HG02623 (cell line): Measurements from ENCODE around the gene KLHL21.
"Not testable (repeated sequence)": the region's sequence is repeated elsewhere in the genome, so short reads cannot be mapped to it uniquely, and the experiment has no call there.

Experiments used
- ATAC-seq: cut with Tn5 transposase; IDR thresholded peaks from one replicate; pipeline ENCODE4 v1.9.1; 2021; ENCODE audit warnings: moderate library complexity; ENCODE audit not compliant: unreplicated experiment

KLHL21 gene

DNA sequence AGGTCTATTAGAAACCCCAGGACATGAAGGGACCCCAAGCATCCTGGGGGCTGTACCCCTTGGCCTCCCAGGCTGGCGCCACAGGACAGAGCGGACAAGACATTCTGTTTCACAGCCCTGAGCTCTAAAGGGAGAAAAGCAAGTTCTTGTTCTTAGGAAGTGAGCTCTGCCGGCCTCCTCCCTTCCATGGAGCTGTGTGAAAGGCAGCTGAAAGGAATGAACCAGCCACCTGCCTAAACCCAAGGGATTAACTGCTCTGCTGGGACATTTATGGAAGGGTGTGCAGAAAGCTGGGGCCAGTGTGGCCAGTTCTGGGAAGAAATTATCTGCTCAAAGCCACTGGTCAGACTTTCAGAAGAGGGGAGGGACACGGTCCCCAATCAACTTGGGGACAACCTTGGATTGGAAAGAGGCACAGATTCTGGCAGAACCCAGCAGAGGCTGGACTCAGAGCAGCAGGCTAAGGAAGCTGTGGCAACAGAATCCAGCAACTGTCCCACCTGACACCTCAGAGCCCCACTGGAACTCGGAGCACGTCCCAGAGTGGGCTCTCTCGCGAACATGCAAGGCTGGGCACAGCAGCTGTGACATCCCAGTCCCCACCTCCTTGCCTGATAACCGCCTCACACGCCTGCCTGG is 2.1 kb downstream of the KLHL21 start:
- no peak for ATAC-seq

- ATAC-seq = not testable (repeated sequence)
These were observed 2.7 kb downstream of the KLHL21 start for GRCh38 chr1:6599991-6600390.

GRCh38 chr1:6599141-6599975 is 3.3 kb downstream of the KLHL21 start:
- ATAC-seq = no peak

GRCh38 chr1:6597777-6598131 is 4.9 kb downstream of the KLHL21 start:
- ATAC-seq = no peak

DNA sequence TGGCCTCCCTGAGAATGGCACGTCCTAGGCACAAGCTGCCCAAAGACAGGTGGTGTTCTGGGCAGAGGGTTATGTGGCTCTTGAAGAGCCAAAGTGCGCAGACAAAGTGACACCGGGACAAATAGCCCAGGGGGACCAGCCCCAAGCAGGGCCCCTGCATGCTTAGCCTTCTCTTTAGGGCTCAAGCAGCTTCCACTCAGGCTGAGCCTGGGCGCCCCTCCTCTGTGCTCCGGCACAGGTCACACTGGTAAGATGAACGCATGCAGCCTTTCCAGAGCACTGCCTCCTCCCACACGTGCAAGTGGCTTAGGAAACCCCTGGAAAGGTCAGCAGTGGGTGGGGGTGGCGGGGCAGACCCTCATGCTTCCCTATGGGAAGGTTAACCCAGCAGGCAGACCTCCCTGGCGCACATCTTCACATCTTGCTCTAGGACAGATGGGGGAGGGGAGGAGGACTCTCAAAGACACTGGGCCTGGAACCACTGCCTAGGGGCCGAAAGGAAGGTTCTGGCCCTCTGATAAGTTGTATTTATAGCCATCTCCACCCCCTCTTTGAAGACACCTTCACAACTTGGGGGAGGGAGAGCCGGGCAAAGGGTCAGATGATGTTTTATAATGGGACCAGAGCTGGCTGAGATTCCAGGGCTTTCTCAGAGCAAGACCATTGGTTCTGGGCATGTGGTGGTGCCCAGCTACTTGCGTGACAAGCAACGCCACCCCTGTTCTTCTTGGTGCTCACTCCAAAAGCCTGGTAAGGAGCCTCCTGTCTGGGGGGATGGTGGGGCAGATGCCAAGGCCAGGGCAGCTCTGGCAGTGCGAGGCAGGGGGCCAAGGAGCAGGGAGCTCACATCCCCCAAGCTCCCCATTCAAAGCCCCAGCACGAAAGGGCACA is 5.5 kb downstream of the KLHL21 start:
- no peak for ATAC-seq

DNA sequence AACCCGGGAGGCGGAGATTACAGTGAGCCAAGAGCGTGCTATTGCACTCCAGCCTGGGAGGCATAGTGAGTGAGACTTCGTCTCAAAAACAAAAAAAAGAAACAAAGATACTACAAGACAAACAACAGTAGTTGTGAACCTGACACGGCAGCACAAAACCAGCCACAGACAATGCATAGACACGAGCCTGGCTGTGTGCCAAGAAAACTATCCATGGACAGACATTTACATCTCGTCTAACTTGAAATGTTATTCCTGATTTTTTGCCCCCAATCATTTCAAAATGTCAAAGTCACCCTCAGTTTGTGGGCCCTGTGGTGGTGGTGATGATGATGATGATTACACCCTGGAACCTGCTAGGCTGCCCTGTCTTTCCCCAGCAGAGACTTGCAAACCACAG is 6.3 kb downstream of the KLHL21 start:
- no peak for ATAC-seq

- no peak for ATAC-seq
These were observed 7.5 kb downstream of the KLHL21 start for GRCh38 chr1:6594977-6595740.

DNA sequence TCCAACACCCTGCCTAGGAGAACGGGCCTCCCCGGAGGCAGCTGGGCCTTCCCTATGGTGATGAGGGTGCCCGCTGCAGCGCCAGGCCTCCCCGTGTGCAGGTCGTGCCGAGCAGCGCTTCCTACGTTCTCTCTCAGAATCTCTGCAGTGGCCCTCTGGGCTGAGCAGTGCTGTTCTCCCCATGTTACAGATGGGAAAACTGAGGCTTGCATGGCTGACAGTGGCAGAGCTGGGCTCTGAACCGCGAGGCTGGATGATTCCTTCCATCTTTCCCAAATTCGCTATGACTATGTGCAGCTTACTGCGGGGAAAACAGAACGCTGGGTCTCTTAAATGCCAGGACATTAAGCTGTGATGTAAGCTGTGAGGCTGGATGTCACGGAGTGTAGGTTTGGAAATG is 8.9 kb downstream of the KLHL21 start:
- no peak for ATAC-seq

DNA sequence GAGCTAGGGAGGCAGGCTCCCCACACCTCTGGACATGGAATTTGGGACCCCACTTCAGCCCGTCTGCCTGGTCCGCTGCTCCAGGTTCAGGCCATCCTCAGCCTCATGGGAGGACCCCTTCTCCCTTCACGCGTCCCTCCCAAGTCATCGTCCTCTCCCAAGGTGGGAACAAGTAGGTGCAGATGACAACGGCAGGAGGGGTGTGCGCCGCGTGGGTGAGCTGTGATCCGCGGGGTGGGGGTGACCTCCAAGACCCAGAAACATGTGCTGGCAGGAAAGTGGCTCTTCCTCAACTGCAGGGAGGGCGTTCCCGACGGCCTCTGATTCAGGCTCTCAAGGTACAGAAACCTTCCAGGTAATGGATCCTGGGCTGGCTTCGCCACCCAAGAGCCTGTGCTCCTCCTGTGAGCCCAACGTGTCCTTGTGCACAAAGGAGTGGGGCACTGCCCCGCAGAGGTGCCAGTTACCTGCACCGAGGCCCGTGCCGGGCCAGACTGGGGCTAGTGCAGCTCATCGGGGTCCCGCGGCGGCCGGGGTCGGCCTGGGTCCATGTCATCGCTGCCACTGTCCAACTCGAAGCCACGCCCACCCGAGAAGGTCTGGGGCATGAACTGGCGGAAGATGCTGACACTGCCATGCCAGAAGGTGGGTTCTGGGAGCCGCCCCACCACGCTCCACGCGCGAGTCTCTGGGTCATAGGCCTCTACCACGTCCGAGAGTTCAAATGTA is 9.6 kb downstream of the KLHL21 start:
- no peak for ATAC-seq

GRCh38 chr1:6592441-6592840 is 10.2 kb downstream of the KLHL21 start:
- ATAC-seq = no peak

GRCh38 chr1:6591644-6592043 is 11.0 kb downstream of the KLHL21 start:
- ATAC-seq = no peak

- ATAC-seq = no peak
These were observed 11.4 kb downstream of the KLHL21 start for GRCh38 chr1:6591222-6591621.

GRCh38 chr1:6590046-6590445 is 12.6 kb downstream of the KLHL21 start:
- no peak for ATAC-seq

DNA sequence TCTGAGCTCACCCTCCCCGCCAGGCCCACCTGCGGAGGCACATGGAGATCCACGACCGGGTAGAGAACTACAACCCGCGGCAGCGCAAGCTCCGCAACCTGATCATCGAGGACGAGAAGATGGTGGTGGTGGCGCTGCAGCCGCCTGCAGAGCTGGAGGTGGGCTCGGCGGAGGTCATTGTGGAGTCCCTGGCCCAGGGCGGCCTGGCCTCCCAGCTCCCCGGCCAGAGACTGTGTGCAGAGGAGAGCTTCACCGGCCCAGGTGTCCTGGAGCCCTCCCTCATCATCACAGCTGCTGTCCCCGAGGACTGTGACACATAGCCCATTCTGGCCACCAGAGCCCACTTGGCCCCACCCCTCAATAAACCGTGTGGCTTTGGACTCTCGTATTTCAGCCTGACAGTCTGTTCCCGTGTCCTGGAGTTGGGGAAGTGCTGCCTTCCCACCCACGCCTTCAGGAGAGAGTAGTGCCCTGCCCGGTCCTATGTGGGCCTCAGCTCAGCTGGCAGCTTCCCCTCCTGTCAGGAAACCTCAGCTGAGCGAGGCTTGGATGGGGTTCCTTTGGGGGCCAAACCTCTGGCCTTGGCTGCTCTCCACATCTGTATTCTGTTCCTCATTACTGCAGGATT is 13.7 kb downstream of the KLHL21 start:
- ATAC-seq = no peak

GRCh38 chr1:6588128-6588892 is 14.4 kb downstream of the KLHL21 start:
- ATAC-seq = no peak

- ATAC-seq = no peak
These were observed 15.2 kb downstream of the KLHL21 start for GRCh38 chr1:6587261-6588005.

DNA sequence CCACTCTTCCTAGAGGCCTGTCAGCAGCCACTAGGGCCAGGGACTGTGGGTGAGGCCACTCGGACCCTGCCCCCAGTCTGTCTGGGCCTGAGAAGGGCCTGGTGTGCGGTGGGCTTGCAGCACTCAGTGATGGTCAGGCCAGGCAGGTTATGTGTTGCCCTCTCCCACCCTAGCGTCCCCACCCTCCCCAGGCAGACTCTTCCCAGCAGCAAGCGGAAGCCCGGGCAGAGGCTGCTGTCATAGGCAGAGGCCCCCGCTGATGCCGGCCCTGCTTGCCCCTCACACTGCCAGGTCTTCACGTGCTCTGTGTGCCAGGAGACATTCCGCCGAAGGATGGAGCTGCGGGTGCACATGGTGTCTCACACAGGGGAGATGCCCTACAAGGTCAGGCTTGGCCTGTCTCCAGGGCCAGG is 16.3 kb downstream of the KLHL21 start:
- no peak for ATAC-seq

DNA sequence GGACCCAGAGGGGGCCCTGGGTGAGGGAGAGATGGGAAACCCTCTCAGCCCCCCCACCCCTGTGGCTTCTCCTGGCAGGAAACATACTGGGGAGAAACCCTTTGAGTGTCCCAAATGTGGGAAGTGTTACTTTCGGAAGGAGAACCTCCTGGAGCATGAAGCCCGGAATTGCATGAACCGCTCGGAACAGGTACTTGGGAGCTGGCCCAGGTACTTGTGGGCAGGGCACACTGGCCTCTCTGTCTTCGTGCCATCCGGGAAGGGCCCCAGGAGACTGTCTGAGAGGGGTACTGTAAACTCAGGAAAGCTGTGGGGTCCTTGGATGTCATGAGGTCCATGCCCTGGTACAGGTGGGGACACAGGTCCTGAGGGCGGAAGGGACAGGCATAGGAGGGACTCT is 16.8 kb downstream of the KLHL21 start:
- ATAC-seq = no peak
